Adipose tissue (tissue), 3 donors: ENCODE results near the gene LCE2A. TPM values are rescaled to one million over a fixed set of nuclear protein-coding genes. Genes with fewer than 3 reads are reported as not detected.
"Not testable (repeated sequence)": the region's sequence is repeated elsewhere in the genome, so short reads cannot be mapped to it uniquely, and the experiment has no call there.

ENCODE experiments used
- H3K27ac ChIP-seq: one replicate; pipeline ENCODE4 v1.5.1; 2013; ENCODE audit warnings: low read depth, low read length
- WGBS, 3 donors: extraction: QIAGEN DNeasy Blood & Tissue Kit; methylation state at CpG; one replicate each; pipeline ENCODE4 v1.1.7; 2013; 5-methylcytosine and 5-hydroxymethylcytosine counted together
- polyA plus RNA-seq, 3 donors: library from polyadenylated mRNA; stranded (reverse); fragments of 200-250 nt; gene quantifications; one replicate each; pipeline ENCODE4 v1.2.3, GENCODE V29; 2013
- donor health status: healthy with polysubstance abuse.
- donor health status: Bipolar disorder and iron deficiency.
- donor health status: healthy.

The LCE2A gene, protein sequence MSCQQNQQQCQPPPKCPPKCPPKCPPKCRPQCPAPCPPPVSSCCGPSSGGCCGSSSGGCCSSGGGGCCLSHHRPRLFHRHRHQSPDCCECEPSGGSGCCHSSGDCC
- polyA plus RNA-seq: not detected

DNA sequence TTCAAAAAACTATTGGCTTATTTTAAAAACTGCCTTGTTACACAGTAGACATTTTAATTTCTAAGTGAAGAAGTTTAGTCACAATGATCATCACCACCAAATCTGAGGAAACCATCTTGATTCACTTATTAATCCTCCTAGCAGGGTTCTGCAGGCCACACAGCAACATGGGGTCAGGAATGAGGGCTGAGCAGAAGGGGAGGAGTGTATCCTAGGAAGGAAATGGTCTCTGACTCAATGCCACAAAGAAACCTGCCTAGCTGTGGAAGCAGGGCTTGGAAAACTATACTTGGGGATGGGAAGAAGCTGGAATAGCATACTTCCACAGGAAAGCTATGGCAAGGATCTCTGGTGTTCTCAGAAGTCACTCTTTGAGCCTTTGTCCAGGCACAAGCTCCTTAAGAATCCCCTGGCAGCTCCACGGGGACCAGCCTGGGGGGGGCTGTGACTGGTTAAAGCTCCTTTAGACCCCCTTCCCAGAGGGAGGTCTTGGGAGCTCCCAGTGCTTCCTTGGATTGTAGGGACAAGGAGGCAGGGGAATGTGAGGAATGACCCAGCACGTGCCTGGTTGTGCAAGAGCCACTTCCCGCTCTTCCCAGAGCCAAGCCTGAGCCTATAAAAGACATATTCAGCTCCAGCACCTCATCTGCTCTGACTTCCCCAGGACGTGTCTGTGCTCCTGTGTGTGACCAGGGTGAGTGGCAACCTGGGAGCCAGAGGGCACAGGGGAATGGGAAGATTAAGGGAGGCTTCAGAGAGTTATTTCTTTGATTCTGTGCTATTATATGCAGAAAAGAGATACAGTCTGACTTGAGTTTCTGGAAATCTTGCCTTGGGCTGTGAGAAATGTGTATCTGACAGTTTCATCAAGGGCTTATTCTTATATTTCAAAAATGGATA, at the start of gene LCE2A:
TSS of gene LCE2A (plus strand) at position 645 of the 900 bp plus-strand sequence. CDS start 557 bp downstream, outside the sequence.
- WGBS, 3 donors: 38 to 55% (median 47%) methylated on average over 4 of the region's 4 CpGs
- H3K27ac ChIP-seq: no peak within 1 kb of the TSS

DNA sequence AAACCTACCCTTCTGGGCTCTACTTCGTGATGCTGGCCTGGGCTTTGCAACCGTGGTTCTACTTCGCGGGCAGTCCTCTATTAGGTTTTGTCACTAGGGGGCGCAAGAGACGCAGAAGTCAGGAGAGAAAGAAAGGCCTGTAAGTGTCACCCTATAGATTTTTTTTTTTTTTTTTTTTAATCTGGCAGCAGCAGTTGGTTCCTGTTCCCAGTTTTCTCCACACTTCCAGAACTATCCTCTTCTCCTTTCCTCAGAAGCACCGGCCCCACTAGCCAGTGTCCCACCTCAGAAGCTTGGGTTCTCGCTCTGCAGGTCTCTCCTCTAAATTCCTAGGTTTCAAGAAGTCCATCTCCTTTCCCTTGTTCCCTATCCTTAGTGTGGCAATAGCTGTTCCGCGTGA, 44.0 kb upstream of the LCE2A start:
- H3K27ac ChIP-seq: no peak overlapping the region
- 28 to 32% (median 32%) methylated on average over 10 of the region's 10 CpGs for WGBS, 3 donors

DNA sequence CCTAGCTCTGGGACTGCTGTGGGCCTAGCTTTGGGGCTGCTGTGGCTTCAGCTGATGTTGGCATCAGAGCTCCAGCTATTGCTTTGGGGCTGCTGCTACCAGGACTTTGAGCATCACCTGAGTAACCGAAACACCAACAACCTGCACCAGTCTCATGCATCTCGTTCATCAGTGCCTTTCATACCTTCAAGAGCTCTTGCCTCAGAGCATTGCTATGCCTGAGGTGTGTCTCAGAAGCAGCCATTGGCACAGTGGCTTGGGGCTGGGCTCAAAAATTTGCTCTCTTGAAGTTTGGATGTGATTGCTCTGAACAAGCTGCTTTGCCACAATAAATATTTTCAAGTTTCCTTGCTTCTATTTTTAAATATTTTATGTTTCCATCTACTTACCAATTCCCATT, 41.7 kb upstream of the LCE2A start:
- WGBS, 3 donors: 57 to 79% (median 75%) methylated on average over 2 of the region's 2 CpGs
- no peak overlapping the region for H3K27ac ChIP-seq

DNA sequence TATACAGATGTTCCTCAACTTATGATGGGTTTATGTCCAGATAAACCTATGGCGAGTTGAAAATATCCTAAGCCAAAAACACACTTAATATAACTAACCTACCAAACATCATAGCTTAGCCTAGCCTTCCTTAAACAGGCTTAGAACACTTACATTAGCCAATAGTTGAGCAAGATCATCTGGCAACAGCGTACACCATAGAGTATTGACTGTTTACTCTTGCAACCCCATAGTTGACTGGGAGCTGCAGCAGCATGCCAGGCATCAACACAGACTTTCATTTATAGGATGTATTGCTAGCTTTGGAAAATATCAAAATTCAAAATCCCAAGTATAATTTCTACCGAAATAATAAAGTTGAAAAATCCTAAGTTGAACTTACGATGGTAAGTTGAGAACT, 40.5 kb upstream of the LCE2A start:
- 79 to 84% (median 81%) methylated on average over 4 of the region's 4 CpGs for WGBS, 3 donors
- H3K27ac ChIP-seq: no peak overlapping the region

DNA sequence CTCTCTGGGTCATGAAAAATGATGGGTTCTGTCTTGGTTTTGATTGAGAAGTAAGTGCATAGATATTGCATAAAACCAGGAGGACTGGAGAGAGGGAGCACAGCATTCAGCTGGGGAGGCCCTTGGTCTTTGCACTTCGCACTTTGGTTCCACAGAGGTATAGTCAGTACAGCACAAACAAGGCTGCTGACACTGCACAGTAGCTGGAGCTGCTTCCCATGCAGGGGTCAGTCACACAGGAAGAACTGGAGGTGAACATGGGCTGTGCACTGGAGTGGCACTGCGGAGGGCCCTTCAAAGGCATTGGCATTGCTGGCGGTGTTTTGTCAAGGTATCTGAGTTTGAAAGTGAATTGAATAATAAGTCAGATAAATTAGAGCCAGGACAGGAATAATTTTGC, 39.5 kb upstream of the LCE2A start:
- WGBS, 3 donors: 88 to 91% (median 90%) methylated on average over 3 of the region's 3 CpGs
- H3K27ac ChIP-seq: no peak overlapping the region

DNA sequence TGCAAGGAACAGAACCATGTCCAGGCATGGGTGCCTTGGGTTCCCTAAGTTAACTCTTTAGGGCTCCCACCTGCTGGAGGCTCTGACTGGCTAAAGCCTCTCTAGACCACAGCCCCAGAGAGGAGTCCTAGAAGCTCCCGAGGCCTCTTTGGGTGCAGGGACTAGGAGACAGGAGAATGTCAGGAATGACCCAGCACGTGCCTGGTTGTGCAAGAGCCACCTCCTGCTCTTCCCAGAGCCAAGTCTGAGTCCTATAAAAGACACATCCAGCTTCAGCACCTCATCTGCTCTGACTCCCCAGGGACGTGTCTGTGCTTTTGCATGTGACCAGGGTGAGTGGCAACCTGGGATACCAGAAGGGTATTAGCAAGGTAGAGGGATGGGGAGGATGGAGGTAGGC, 35.0 kb upstream of the LCE2A start, which contains the start of gene LCE2D:
TSS of gene LCE2D (plus strand) at position 283 of the 400 bp plus-strand sequence. CDS start 726 bp downstream, outside the sequence.
- H3K27ac ChIP-seq: no peak within 1 kb of the TSS
- WGBS, 3 donors: 50 to 82% (median 65%) methylated on average over 3 of the region's 3 CpGs

DNA sequence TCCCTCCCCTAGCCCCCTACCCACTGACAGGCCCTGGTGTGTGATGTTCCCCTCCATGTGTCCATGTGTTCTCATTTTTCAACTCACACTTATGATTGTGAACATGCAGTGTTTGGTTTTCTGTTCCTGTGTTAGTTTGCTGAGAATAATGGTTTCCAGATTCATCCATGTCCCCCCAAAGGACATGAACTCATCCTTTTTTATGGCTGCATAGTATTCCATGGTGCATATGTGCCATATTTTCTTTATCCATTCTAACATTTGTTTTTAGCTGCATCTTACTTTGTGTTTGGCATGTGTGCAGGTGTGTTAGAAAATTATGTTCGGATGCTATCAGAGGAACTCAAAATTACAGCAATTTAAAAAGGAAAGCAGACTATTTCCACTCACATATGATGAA, 32.0 kb upstream of the LCE2A start:
- 88 to 97% (median 94%) methylated on average over 1 of the region's 1 CpG for WGBS, 3 donors
- not testable (repeated sequence) for H3K27ac ChIP-seq

DNA sequence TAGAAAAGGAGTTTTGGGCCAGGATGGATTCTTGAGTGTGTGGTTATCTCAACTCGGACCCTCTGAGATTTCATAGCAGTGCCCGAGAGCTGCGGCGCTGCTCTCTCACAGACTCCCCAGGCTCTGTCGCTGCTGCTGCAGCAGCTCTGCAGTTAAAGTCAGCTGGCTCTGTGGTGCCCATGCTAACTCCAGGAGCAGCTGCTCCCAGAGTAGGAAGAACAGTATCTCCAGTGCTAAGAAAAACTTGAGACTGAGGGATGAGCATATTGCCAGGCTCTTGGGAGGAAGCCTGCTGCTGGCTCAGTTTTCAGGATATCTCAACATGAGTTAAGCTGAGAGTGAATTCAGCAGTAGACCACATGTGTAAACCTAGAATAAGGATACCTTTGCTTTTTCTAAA, 30.5 kb upstream of the LCE2A start:
- 79 to 89% (median 86%) methylated on average over 5 of the region's 5 CpGs for WGBS, 3 donors
- H3K27ac ChIP-seq: no peak overlapping the region

DNA sequence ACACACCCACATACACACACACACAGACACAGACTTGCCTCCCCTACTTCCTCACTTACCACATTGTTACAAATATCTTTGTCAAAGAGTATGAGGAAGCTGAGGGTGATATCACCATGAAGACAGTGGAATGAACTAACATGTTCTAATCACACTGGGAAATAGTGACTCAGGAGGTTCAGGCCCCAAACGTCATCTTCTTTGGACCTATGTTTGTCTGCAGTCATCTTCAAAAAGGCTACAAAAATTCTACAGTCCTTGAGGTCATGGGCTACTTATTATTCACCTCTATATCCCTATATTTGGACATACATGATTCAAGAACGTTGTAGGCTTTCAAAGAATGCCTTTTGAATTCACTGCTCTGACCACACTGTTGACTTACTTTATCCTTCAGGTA, 25.1 kb upstream of the LCE2A start:
- H3K27ac ChIP-seq: no peak overlapping the region
- WGBS, 3 donors: 37 to 52% (median 49%) methylated on average over 2 of the region's 2 CpGs

DNA sequence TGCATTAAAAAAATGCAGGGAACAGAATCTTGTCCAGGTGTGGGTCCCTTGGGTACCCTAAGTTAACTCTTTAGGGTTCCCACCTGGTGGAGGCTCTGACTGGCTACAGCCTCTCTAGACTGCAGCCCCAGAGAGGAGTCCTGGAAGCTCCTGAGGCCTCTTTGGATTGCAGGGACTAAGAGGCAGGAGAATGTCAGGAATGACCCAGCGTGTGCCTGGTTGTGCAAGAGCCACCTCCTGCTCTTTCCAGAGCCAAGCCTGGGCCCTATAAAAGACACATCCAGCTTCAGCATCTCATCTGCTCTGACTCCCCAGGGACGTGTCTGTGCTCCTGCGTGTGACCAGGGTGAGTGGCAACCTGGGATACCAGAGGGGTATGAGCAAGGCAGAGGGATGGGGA, 23.2 kb upstream of the LCE2A start, which contains the start of gene LCE2C:
TSS of gene LCE2C (plus strand) at position 297 of the 400 bp plus-strand sequence. CDS start 737 bp downstream, outside the sequence.
- H3K27ac ChIP-seq: not testable (repeated sequence)
- 74 to 85% (median 77%) methylated on average over 2 to 3 of the region's 3 CpGs for WGBS, 3 donors

DNA sequence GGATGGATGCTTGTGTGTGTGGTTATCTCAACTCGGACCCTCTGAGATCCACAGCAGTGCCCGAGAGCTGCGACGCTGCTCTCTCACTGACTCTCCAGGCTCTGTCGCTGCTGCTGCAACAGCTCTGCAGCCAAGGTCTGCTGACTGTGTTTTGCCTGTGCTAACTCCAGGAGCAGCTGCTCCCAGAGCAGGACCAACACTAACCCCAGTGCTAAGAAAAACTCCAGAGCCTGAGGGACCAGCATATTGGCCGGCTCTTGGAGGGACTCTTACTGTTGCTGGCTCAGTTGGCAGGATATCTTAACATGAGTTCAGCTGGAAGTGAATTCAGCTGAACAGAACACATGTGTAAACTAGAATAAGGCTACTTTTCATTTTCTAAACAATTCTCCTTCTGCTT, 18.7 kb upstream of the LCE2A start:
- WGBS, 3 donors: 39 to 78% (median 59%) methylated on average over 6 of the region's 6 CpGs
- no peak overlapping the region for H3K27ac ChIP-seq

DNA sequence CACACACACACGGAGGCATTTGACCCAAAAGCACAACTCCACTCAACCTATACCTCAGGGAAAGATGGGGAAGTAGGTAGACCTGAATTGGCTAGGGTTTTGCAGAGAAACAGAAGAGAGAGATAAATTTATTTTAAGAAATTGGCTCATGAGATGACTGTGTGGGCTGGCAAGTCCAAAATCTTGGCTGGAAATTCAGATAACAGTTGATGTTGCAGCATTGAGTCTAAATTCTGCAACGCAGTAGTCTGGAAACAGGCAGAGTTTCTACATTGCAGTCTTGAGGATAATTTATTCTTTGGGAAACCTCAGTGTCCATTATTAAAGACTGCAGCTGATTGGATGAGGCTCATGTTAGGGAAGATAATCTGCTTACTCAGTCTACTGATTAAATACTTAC, 16.5 kb upstream of the LCE2A start:
- H3K27ac ChIP-seq: no peak overlapping the region
- 44 to 61% (median 58%) methylated on average over 2 of the region's 2 CpGs for WGBS, 3 donors

DNA sequence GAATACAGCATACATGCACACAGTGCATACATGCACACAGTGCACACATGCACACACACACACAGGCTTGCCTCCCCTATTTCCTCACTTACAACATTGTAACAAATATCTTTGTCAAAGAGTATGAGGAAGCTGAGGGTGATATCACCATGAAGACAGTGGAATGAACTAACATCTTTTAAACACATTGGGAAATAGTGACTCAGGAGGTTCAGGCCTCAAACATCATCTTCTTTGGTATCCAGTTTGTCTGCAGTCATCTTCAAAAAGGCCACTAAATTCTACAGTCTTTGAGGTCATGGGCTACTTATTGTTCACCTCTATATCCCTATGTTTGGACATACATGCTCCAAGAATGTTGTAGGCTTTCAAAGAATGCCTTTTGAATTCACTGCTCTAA, 14.3 kb upstream of the LCE2A start:
- no peak overlapping the region for H3K27ac ChIP-seq

DNA sequence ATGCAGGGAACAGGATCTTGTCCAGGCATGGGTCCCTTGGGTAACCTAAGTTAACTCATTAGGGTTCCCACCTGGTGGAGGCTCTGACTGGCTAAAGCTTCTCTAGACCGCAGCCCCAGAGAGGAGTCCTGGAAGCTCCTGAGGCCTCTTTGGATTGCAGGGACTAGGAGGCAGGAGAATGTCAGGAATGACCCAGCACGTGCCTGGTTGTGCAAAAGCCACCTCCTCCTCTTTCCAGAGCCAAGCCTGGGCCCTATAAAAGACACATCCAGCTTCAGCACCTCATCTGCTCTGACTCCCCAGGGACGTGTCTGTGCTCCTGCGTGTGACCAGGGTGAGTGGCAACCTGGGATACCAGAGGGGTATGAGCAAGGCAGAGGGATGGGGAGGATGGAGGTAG, 12.3 kb upstream of the LCE2A start, which contains the start of gene LCE2B:
TSS of gene LCE2B (plus strand) at position 301 of the 400 bp plus-strand sequence. CDS start 721 bp downstream, outside the sequence.
- 62 to 65% (median 62%) methylated on average over 4 of the region's 4 CpGs for WGBS, 3 donors

DNA sequence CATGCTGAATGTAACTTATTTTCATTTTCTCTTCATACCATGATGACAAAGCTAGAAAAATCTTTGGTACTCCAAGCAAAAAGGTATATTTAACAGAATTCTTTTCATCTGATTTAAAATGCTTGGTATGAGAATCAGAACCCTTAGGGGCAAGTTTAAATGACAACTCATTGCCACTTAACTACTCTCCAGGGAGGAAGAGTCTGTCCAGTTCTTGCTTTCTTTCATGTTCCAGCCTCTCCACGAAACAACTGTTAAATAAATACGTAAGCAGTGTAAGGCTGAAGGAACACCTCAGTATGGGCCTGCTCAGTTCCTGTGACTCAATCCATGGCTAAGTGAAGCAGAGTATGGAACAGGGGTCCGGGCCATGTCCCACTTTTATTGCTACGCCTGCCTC, 1.6 kb downstream of the LCE2A start:
- 71 to 78% (median 78%) methylated on average over 4 of the region's 4 CpGs for WGBS, 3 donors
- no peak overlapping the region for H3K27ac ChIP-seq

More for the DNA sequence above, 12.3 kb upstream of the LCE2A start, which contains the start of gene LCE2B:
- H3K27ac ChIP-seq: not testable (repeated sequence)

DNA sequence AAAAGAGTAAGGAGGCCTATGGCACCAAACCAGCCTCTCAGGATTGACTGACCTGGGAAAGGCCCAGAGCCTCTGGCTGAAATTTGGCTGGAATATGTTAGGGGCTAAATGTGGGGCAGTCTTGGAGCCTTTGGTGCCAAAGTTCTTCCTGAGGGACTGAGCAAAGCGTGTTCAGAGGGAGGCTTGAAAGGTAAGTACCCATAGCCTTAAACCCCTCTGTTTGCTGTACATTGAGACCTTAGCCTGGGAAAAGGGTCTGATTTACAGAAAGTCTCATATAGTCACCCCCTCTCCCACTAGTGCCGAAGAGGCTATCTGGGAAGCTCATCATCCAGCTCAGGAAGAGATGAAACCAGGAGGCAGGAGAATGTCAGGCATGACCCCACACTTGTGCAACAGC, 9.7 kb downstream of the LCE2A start, which contains the start of gene LCE4A:
TSS of gene LCE4A (plus strand) at position 301 of the 400 bp plus-strand sequence. CDS start 916 bp downstream, outside the sequence.
- 75 to 86% (median 75%) methylated on average over 2 of the region's 2 CpGs for WGBS, 3 donors
- no peak within 1 kb of the TSS for H3K27ac ChIP-seq

DNA sequence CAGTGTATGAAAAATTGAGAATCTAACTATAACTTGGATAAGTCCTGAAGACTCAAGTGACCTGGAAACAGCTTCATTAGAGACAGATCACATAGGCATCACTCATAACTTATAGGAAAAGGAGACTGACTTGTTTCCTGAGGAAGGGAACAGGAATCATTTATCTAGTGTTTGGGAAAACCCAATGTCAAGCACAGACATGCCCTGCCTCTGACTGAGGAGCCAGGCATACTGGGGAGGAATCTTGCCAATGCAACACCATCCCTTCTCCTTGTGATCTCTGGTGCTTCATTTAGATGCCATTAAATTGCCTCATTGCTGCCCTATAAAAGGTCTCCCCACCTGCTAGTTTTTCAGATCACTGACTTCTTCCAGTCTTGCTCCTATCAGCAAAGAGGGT, 20.1 kb downstream of the LCE2A start:
- no peak overlapping the region for H3K27ac ChIP-seq

DNA sequence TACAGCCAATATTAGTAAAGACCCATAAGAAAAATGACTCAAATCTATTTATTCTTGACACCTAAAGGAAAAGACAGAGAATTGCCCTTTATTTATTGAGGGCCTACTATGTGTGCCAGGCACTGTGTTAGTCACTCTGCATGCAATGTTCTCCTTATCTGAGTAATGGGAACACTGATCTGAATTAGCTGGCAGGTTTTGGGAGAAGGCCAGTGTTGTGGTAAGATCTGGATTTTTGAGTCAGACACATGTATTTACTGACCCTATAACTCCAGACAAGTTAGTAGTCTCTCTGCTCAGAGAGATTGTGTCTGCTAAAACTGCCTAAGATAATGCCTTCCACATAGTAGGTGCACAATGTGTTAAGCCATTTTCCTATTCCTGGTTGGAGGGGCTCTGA, 27.1 kb downstream of the LCE2A start:
- H3K27ac ChIP-seq: no peak overlapping the region

DNA sequence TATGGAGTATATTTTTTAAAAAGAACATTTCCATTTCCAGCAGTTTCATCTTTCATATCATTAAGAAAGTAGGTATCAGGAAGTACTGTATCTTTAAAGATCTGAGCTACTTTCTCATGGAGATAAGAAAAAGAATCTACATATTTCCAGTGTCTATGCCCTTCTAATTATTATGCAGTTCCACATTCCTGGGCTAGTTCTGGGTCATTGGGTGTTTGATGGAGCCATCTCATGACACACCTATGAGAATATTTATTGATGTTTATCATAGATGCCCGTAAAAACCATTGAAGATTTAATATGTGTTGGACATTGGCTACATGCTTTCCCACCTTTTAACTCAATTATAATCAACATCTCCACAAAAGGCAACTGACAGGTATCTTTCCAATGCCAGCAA, 30.8 kb downstream of the LCE2A start:
- H3K27ac ChIP-seq: no peak overlapping the region
- WGBS, 3 donors: 69 to 76% (median 74%) methylated on average over 1 of the region's 1 CpG

DNA sequence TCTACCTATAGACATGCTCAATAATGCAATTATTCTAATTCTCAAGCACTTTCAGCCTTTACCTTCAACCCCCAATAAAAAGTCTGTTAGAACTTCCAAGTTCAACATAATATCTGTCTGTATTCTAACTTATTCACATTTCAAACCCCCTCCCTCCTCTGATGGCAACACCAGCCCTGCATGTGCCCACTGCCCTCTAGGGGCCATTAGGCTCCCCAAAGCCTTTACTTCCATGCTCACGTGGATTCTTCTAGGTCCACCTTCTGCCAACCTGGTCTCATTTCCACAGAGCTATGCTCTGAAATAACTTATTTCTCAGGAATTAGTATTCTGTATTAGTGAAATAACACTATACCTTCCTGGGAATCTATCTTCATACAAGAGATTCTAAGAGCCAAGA, 37.5 kb downstream of the LCE2A start:
- WGBS, 3 donors: 14 to 29% (median 20%) methylated on average over 1 of the region's 1 CpG
- H3K27ac ChIP-seq: no peak overlapping the region
